Activated naive CD8-positive, alpha-beta T cell treated with anti-CD3 and anti-CD28 coated beads for 36 hours (primary cell): ENCODE data around the gene AKR1C2. TPM values are rescaled to one million over a fixed set of nuclear protein-coding genes. Genes with fewer than 3 reads are reported as not detected.
"Not testable (repeated sequence)": the region's sequence is repeated elsewhere in the genome, so short reads cannot be mapped to it uniquely, and the experiment has no call there.

Experiments
- DNase-seq: peaks from one replicate; pipeline ENCODE4 v3.0.0; 2021
- H3K27ac Mint-ChIP-seq: one replicate; pipeline ENCODE4 v1.8.0; 2022; ENCODE audit warnings: mild to moderate bottlenecking, moderate library complexity, mixed read lengths
- H3K27me3 Mint-ChIP-seq: one replicate; pipeline ENCODE4 v1.8.0; 2022; ENCODE audit warnings: mild to moderate bottlenecking, mixed read lengths
- H3K36me3 Mint-ChIP-seq: one replicate; pipeline ENCODE4 v1.8.0; 2021; ENCODE audit warnings: mild to moderate bottlenecking, mixed read lengths
- H3K4me1 Mint-ChIP-seq: one replicate; pipeline ENCODE4 v1.8.0; 2021; ENCODE audit warnings: mixed read lengths
- H3K4me3 Mint-ChIP-seq: one replicate; pipeline ENCODE4 v1.8.0; 2022; ENCODE audit warnings: mild to moderate bottlenecking, moderate library complexity, mixed read lengths
- H3K9me3 Mint-ChIP-seq: one replicate; pipeline ENCODE4 v1.8.0; 2022; ENCODE audit warnings: mixed read lengths
- total RNA-seq, 2 experiments: library from RNA; stranded (reverse); gene quantifications; one replicate each; pipeline ENCODE4 v1.2.3, GENCODE V29; 2021

Gene AKR1C2
- total RNA-seq, 2 experiments from 2014 or later = not detected

- peaks cover 4% of the 10 kb centered on the region for H3K36me3 Mint-ChIP-seq
- no peaks in the 10 kb centered on the region for H3K27me3 Mint-ChIP-seq
- no peak for DNase-seq
- H3K27ac Mint-ChIP-seq = no peak overlapping the region
- no peak overlapping the region for H3K4me3 Mint-ChIP-seq
- H3K9me3 Mint-ChIP-seq = peaks cover 10% of the 10 kb centered on the region
- no peaks in the 10 kb centered on the region for H3K4me1 Mint-ChIP-seq
These were observed 31.7 kb upstream of the AKR1C2 start for GRCh38 chr10:5035356-5035755.

DNA sequence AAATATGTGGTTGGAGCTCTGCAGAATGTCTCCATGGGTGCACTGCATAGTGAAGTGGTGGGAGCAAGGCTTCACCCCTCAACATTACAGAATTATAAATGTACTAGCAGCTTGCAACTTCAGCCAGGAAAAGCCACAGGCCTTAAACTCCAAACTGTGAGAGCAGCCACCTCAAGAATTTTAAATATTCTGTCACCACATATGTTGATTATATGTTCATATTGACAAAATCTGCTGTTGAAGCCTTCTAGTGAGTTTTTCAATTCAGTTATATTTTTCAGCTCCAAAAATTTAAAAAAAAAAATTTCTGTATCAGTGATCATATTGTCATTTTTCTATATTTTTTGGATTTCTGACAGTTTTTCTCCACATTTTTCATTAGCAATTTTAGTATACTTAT is 30.9 kb upstream of the AKR1C2 start:
- H3K9me3 Mint-ChIP-seq = peaks cover 16% of the 10 kb centered on the region
- H3K4me1 Mint-ChIP-seq = no peaks in the 10 kb centered on the region
- peaks cover 4% of the 10 kb centered on the region for H3K36me3 Mint-ChIP-seq
- H3K27ac Mint-ChIP-seq = no peak overlapping the region
- H3K27me3 Mint-ChIP-seq = no peaks in the 10 kb centered on the region
- DNase-seq = no peak
- H3K4me3 Mint-ChIP-seq = no peak overlapping the region

DNA sequence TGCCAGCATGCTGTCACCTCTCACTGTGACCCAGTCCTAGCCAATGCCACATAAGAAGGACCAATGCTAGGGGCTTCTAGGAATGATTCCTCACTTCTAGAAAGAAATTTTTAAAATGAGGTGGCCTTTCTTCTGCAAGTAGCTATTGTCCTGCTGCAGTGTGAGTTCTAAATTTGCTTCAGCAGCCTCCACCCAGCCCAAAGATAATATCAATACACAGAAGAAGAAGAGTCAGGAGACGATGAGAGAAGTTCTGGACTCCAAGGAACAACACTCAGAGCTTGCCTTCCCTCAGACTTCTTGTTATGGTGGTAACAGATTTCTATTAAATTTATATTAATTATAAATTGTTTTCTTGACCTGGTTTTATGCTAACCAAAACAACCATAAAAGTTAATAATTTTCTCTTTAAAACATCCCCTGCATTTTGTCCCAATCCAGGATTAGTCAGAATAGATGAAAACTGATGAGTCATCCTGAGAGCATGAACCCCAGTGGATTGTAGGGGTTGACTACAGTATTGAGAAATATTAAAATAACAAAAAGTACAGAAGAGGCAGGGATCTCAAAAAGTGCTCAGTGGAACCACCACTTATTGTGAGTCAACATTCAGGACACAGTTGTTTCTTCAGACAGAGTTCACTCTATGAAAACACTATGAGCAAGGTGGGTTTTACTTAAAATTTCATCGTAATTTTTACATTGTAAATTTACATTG is 29.6 kb upstream of the AKR1C2 start:
- Mint-ChIP-seq H3K4me3 (no peak overlapping the region), H3K27me3 (no peaks in the 10 kb centered on the region), H3K9me3 (peaks cover 16% of the 10 kb centered on the region), H3K4me1 (no peaks in the 10 kb centered on the region), H3K27ac (no peak overlapping the region), H3K36me3 (peaks cover 4% of the 10 kb centered on the region)
- no peak for DNase-seq

DNA sequence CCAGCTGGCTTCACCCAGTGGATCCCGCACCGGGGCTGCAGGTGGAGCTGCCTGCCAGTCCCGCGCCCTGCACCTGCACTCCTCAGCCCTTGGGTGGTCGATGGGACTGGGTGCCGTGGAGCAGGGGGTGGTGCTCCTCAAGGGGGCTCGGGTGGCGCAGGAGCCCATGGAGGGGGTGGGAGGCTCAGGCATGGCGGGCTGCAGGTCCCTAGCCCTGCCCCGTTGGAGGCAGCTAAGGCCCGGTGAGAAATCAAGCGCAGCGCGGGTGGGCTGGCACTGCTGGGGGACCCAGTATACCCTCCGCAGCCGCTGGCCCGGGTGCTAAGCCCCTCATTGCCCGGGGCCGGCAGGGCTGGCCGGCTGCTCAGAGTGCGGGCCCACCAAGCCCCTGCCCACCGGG is 28.8 kb upstream of the AKR1C2 start:
- H3K36me3 Mint-ChIP-seq, H3K27ac Mint-ChIP-seq, H3K27me3 Mint-ChIP-seq, DNase-seq, H3K4me1 Mint-ChIP-seq, H3K4me3 Mint-ChIP-seq: not testable (repeated sequence)
- H3K9me3 Mint-ChIP-seq = peaks cover 16% of the 10 kb centered on the region

DNA sequence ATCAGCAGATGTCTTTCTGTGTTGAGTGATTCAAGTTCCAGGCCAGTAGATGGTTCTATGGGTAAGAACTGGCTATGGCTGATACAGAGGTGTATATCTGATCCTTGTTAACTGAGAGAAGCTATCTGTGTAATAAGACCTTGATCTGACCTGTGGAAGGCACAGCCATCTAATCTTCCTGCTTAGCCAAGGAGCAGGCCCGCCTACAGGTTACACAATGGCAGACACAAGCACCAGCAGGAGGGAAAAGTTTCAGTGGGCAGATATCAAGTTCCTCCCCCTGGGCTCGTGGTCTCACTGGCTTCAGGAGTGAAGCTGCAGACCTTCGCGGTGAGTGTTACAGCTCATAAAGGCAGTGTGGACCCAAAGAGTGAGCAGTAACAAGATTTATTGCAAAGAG is 27.9 kb upstream of the AKR1C2 start:
- not testable (repeated sequence) for H3K27me3 Mint-ChIP-seq, H3K4me1 Mint-ChIP-seq, H3K36me3 Mint-ChIP-seq, DNase-seq, H3K4me3 Mint-ChIP-seq, H3K27ac Mint-ChIP-seq
- peaks cover 17% of the 10 kb centered on the region for H3K9me3 Mint-ChIP-seq

GRCh38 chr10:5030989-5031388 is 27.3 kb upstream of the AKR1C2 start:
- no peak overlapping the region for H3K4me3 Mint-ChIP-seq
- H3K36me3 Mint-ChIP-seq = peaks cover 4% of the 10 kb centered on the region

GRCh38 chr10:5025461-5025881 is 21.8 kb upstream of the AKR1C2 start:
- DNase-seq, H3K27ac Mint-ChIP-seq, H3K27me3 Mint-ChIP-seq, H3K36me3 Mint-ChIP-seq, H3K4me3 Mint-ChIP-seq, H3K4me1 Mint-ChIP-seq, H3K9me3 Mint-ChIP-seq: not testable (repeated sequence)

More at GRCh38 chr10:5030989-5031388, 27.3 kb upstream of the AKR1C2 start:
- DNase-seq = no peak
- no peaks in the 10 kb centered on the region for H3K27me3 Mint-ChIP-seq
- H3K9me3 Mint-ChIP-seq = peaks cover 19% of the 10 kb centered on the region
- no peaks in the 10 kb centered on the region for H3K4me1 Mint-ChIP-seq
- H3K27ac Mint-ChIP-seq = no peak overlapping the region

DNA sequence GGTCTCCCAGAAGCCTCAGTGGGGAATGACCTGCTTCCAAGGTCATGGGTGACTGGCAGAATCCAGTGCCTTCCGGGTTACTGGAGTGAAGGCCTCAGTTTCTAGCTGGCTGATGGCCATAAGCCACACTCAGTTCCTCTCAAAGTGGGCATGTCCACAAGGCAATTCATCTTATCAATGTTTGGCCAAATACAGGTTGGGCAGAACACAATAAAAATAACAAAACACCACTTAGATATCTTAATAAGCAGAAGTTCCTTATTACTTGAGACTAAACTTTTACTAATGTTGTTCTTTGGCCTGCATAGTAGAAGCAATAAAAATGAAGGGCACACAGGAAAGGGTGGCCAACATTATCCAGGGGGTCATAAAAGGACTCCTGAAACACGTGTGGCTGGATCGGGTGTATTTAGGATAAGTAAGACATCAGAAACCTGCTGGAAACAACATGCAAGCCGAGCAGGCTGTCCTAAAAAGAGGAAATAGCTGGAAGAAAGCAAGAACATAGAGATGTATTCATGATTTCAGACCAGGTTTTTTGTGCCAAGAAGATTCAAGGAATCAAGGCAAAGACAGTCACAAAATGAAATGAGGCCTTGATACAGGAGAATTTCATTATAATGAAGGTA is 19.6 kb upstream of the AKR1C2 start:
- no peak overlapping the region for H3K4me3 Mint-ChIP-seq

GRCh38 chr10:5021624-5022290 is 18.1 kb upstream of the AKR1C2 start:
- H3K27me3 Mint-ChIP-seq, H3K9me3 Mint-ChIP-seq, DNase-seq, H3K27ac Mint-ChIP-seq, H3K36me3 Mint-ChIP-seq, H3K4me1 Mint-ChIP-seq, H3K4me3 Mint-ChIP-seq: not testable (repeated sequence)

More for the DNA sequence above, 19.6 kb upstream of the AKR1C2 start:
- Mint-ChIP-seq H3K27me3 (no peaks in the 10 kb centered on the region), H3K9me3 (peaks cover 3% of the 10 kb centered on the region), H3K36me3 (no peaks in the 10 kb centered on the region), H3K4me1 (no peaks in the 10 kb centered on the region), H3K27ac (no peak overlapping the region)
- no peak for DNase-seq

DNA sequence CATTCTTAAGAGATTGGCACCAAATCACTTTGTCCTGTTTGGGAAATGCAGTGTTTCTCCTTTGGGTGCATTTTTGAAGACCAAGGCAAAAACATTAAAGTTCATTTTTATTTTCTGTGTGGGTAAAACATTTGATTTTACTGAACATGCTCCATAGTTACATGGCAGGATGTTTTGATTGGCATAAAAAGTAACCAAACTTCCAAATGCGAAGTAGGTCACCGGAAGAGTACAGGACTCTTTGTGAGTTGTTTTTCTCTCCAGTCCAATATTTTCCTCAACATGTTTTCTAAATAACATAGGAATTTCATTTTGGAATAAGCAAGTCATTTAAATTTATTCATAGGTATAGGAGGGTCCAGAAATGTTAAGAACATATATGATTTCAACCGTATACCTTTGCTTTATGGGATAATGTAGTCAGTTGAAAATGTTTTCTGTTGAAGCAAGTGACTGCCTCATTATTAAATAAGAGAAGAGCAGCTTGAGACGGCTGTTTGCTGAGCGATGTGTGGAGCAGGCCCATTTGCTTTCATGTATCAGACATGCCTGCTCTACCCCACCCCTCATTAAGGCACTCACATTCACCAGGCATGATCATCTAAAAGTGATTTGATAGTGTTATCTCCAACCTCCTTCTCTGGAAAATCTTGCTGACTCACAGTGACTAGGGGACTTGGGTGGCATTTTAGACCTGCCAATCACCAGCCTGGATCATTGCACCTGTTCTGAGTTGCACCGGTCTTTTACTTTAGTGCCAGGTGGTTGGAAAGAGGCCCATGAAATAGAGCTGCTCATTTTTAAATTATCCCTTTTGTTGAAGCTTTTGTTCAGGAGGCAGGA is 16.3 kb upstream of the AKR1C2 start:
- not testable (repeated sequence) for H3K4me3 Mint-ChIP-seq, H3K9me3 Mint-ChIP-seq, H3K36me3 Mint-ChIP-seq, DNase-seq, H3K27ac Mint-ChIP-seq, H3K27me3 Mint-ChIP-seq, H3K4me1 Mint-ChIP-seq

DNA sequence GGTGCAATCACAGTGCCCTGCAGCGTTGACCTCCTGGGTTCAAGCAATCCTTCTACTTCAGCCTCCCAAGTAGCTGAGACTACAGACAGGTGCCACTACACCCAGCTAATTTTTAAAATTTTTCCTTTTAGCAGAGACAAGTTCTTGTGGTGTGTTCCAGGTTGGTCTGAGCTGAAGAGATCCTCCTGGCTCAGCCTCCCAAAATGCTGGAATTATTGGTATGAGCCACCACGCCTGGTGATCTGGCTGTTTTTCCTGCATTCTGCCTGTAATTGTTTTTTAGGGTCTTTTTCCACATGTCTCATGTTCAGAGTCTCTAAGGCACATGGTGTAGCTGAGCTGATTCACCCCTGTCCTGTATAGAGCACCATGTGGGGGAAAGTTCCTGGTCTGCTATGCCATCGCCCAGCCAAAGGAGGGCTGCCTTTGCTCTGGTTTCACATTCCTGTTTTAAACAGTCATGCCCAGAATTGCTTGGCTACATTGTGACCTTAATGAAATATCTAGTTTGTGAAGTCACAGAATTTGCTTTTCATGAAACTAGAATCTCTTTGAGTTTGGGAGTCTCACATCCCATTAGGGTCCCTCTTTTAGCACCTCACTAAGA is 15.1 kb upstream of the AKR1C2 start:
- H3K4me1 Mint-ChIP-seq, H3K4me3 Mint-ChIP-seq, H3K36me3 Mint-ChIP-seq, DNase-seq, H3K9me3 Mint-ChIP-seq, H3K27me3 Mint-ChIP-seq, H3K27ac Mint-ChIP-seq: not testable (repeated sequence)

DNA sequence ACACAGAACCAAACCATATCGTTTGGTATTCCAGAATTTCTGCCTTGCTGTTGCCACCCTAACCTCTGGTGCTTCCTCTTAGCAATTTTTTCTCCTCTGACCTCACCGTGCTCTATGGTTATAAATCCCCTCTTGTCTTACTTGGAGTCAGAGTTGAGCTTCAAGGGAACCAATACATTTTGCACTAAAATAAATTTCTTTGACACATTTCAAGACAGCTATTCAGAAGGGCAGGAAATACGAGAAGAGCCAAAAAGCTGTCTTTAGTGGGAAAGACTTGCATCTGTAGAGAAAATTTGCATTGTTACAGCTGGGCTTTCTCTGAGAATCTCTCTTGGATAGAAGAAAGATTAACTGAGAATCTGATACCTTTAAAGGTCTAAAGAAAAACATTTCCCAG is 14.5 kb upstream of the AKR1C2 start:
- Mint-ChIP-seq H3K36me3 (no peaks in the 10 kb centered on the region), H3K9me3 (no peaks in the 10 kb centered on the region), H3K4me3 (no peak overlapping the region), H3K4me1 (no peaks in the 10 kb centered on the region), H3K27me3 (no peaks in the 10 kb centered on the region), H3K27ac (no peak overlapping the region)
- DNase-seq = no peak

DNA sequence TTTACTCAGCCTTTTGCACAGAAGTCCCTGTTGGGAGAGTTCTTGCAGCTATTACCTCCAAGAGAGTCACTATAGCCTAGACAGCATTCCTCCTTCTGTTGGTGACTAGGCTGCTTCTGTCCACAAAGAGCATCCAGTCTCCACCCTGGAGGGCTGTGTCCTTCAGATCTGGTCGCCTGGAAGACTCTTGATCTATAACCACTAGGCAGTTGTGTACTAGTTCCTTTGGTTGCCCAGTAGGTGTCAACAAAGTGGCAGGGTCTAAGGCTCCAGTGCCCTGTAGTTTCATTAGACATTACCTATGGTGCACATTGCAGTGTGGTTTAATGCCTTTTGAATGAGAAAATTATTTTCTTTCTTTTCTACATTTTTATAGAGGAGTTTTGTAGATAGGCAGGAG is 11.3 kb upstream of the AKR1C2 start:
- no peak for DNase-seq
- Mint-ChIP-seq H3K36me3 (no peaks in the 10 kb centered on the region), H3K4me1 (no peaks in the 10 kb centered on the region), H3K27ac (no peak overlapping the region), H3K9me3 (no peaks in the 10 kb centered on the region), H3K4me3 (no peak overlapping the region), H3K27me3 (no peaks in the 10 kb centered on the region)

GRCh38 chr10:5014200-5014910 is 10.7 kb upstream of the AKR1C2 start:
- H3K4me1 Mint-ChIP-seq, H3K27ac Mint-ChIP-seq, H3K4me3 Mint-ChIP-seq, H3K36me3 Mint-ChIP-seq, DNase-seq, H3K9me3 Mint-ChIP-seq, H3K27me3 Mint-ChIP-seq: not testable (repeated sequence)
